Right lobe of liver (tissue), 4 donors: Measurements from ENCODE around the gene KRT39.

Experiments used
- POLR2A ChIP-seq: fragments of 450-650 bp; IDR thresholded peaks from one replicate; pipeline ENCODE4 v1.6.1; 2017; ENCODE audit warnings: antibody characterized with exemption, mild to moderate bottlenecking
- TF ChIP-seq, protein P1 (sequence below), 4 donors: fragments of 200-600 bp in 3 of 4; fragments of 450-650 bp in 1 of 4; IDR thresholded peaks; one replicate each; pipeline versions ENCODE4 v1.5.1 to v1.8.0; 2016 to 2022; ENCODE audit warnings: antibody characterized with exemption in 4 of 4, mild to moderate bottlenecking in 2 of 4
- donor health status: DM: no; HTN: no; CAD: no.
- donor health status: DM: no; HTN: no; CAD: no.
- donor health status: DM: no; HTN: yes; CAD: no.

- TF ChIP-seq, protein P1, sequence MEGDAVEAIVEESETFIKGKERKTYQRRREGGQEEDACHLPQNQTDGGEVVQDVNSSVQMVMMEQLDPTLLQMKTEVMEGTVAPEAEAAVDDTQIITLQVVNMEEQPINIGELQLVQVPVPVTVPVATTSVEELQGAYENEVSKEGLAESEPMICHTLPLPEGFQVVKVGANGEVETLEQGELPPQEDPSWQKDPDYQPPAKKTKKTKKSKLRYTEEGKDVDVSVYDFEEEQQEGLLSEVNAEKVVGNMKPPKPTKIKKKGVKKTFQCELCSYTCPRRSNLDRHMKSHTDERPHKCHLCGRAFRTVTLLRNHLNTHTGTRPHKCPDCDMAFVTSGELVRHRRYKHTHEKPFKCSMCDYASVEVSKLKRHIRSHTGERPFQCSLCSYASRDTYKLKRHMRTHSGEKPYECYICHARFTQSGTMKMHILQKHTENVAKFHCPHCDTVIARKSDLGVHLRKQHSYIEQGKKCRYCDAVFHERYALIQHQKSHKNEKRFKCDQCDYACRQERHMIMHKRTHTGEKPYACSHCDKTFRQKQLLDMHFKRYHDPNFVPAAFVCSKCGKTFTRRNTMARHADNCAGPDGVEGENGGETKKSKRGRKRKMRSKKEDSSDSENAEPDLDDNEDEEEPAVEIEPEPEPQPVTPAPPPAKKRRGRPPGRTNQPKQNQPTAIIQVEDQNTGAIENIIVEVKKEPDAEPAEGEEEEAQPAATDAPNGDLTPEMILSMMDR (IDR thresholded peaks at IDR 0.05) = no peak
- TF ChIP-seq POLR2A = no peak
Observed at GRCh38 chr17:40940266-40940665, 26.5 kb downstream of the KRT39 start.
